ENCODE results near the gene GPN2.

DNA sequence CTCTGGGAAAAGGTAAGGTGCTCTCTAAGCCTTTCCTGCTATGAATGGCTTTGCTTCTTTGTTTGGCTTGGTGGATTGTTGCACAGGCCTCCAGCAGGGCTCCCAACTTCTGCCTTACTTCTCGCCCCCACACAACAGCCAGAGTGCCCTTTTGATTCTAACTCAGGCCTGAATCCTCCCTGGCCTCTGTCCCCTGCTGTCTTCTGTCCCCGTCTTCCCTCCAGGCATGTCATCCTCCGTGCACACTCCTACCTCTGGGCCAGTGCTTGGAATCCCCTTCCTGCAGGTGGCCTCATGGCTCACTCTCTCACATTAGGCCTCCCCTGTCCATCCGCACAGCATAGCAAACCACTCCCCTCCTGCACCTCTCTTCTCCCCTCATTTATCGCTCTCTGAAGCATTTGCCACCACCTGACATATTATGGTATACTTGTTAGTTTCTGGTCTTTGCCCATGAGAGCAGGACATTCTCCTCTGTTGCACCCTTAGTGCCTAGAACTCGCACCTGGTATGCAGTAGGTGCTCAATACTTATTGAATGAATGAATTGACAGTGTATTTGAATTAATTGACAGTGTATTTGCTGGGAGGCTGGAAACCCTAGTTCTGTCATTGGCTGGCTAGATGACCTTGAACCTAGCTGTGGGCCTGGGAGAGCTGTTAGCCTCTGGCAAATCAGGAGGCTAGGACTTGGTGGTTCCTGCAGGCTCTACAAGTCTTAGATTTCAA is 60.7 kb downstream of the GPN2 start:
- TF ChIP-seq, protein P1, sequence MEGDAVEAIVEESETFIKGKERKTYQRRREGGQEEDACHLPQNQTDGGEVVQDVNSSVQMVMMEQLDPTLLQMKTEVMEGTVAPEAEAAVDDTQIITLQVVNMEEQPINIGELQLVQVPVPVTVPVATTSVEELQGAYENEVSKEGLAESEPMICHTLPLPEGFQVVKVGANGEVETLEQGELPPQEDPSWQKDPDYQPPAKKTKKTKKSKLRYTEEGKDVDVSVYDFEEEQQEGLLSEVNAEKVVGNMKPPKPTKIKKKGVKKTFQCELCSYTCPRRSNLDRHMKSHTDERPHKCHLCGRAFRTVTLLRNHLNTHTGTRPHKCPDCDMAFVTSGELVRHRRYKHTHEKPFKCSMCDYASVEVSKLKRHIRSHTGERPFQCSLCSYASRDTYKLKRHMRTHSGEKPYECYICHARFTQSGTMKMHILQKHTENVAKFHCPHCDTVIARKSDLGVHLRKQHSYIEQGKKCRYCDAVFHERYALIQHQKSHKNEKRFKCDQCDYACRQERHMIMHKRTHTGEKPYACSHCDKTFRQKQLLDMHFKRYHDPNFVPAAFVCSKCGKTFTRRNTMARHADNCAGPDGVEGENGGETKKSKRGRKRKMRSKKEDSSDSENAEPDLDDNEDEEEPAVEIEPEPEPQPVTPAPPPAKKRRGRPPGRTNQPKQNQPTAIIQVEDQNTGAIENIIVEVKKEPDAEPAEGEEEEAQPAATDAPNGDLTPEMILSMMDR (conservative IDR thresholded peaks at IDR 0.05 in 1 of 2, IDR thresholded peaks at IDR 0.05 in 1 of 2; ENCODE audit: low read depth in 1 of 2, low read length in 2 of 2), result no peak
- no peak for TF ChIP-seq EZH2 (IDR thresholded peaks at IDR 0.05; ENCODE audit: low read length, missing control alignments)

Measured in fibroblast of lung (primary cell).